NCI-H1092 (cell line): ENCODE data around the gene FAM200B.

Experiments
- DNase-seq: peaks from one replicate; lab custom pipeline; 2025; lab: John Stamatoyannopoulos, UW

The FAM200B gene

DNA sequence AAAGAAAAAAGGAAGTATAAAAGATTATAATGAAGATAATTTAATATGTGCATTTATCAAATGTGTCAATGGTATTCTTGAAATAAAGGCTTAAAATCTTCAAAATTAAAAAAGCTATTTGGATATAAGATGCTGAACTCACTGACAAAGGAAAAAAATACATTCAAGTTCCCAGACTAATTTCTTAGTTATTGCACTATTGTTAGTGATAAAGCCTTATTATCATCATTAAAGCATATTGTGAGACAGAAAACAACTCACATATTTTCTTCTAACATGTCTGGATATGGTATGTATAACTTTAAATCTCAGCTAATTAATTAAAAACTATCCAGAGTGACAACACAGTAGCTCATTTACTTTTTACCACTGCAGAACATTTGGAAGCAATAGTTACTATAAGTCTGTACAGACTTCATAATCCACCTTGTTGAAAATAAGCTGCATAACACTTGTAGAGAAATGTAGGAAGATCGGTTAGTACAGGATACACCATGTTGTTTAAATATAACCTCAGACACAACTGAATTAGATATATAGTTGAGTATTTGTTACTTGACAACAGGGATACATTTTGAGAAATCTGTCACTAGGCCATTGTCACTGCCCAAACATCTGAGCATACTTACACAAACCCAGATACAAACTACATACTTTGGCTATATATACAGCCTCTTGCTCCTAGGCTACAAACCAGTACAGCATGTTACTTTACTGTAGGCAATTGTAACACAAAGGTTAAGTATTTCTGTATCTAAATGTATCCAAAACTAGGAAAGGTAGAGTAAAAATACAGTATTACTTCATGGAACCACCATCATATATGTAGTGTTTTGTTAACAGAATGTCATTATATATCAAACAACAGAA is 12.8 kb upstream of the FAM200B start:
- no peak for DNase-seq

DNA sequence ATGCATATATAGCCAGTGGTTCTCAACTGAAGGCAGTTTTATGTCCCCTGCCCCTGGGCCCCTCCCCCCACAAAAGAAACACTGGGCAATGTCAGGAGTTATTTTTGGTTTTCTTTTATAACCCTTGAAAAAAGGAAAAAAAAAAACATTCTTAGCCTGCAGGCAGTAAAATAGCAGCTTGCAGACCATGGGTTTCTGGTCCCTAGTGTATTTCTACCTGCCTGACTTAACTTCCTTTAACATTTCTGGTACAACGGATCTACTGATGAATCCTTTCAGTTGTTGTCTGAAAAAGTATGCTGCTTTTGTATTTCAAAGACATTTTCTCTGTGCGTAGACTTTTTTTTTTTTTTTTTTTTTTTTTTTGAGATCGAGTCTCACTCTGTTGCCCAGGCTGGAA is 11.1 kb upstream of the FAM200B start:
- no peak for DNase-seq

DNA sequence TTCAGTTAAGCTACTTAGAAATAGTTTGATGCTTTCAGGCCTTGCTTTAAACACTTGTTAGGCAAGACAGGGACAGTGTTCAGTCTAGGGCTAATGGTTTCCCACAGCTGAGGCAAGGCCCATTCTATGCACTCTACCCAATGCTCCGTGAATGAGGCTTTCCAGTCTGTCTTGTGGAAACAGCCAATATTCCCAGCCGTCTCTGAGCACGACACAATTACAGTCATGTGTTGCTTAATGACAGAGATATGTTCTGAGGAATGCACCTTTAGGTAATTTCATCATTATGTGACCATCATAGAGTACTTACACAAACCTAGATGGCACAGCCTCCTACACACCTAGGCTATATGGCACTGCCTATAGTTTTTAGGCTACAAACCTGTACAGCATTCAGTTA is 9.5 kb upstream of the FAM200B start:
- no peak for DNase-seq

DNA sequence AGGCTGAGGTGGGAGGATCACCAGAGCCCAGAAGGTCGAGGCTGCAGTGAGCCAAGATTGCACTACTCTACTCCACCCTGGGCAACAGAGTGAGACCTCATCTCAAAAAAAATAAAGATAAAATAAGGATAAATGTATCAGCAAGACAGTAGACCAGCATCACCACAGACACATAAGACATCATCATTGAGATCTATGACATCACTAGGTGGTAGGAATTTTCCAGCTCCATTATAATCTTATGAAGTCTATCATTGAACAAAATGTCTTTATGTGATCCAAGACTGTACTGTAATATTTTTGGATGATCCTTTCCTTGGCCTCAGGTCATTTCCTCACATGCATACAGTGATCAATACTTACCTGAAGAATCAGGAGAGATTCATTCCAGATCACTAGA is 8.3 kb upstream of the FAM200B start:
- DNase-seq, result no peak

DNA sequence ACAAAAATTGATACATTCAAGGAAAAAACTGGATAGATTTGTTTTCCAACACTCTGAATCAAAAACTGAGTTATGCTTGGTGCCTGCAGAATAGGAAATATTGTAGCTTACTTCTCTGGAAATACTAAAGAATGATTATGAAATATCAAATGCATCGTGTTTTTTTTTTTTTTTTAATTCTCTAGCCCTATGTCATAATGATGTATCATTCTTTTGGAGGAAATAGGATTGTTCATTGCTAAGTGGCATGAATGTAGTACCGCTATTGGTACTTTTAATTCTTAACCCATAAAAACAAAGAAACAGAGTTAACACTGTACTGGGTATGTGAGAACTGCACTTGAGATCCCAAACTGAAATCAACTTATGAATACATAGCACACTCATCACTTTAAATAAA is 7.6 kb upstream of the FAM200B start:
- DNase-seq, result no peak

DNA sequence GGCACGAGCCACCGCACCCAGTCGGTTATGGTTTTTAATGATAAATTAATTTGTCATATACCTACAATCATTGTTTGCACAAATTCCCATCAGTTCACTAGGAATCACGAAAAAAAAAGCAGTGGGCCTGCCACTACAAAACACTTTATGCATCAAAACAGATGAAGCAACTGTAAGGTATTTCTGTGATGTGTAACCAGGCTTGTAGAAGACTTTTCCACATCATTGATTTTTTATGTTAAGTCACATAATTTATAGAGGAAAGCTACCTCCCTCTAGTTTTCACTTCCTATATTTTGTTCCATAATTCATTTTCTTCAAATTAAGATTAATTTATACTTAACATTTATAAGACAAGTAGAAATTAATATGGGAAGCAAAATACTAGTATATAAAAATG is 6.7 kb upstream of the FAM200B start:
- DNase-seq, result no peak

DNA sequence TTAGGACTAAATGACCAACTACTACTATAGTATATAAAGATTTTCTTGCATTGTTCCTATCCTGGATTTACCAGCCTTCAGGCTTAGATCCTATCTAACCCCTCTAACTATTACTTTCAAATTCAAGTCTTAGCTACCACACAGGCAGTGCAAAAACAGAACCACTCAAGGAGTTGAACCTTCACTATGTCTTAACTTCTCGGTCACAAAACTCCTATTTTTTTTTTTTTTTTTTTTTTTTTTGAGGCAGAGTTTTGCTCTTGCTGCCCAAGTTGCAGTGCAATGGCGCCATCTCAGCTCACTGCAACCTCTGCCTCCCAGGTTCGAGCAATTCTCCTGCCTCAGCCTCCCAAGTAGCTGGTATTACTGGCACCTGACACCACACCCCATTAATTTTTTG is 6.3 kb upstream of the FAM200B start:
- no peak for DNase-seq

DNA sequence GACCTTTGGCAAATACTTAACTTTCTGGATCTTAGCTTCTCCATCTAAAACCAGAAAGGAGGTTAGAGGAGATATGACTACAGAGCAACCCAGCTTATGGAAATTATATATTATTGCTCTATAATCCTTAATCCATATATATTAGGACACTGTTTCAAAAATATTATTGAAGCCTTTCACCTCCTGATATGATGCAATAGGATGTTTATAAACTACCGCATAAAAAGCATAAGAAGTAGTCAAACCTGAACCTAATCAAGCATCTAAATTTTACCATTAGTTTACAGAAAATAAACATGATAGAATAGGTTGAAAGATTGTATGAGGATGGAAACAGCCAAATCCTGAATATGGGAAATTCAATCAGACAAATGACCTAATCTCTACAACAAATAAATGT is 5.6 kb upstream of the FAM200B start:
- DNase-seq, result no peak

DNA sequence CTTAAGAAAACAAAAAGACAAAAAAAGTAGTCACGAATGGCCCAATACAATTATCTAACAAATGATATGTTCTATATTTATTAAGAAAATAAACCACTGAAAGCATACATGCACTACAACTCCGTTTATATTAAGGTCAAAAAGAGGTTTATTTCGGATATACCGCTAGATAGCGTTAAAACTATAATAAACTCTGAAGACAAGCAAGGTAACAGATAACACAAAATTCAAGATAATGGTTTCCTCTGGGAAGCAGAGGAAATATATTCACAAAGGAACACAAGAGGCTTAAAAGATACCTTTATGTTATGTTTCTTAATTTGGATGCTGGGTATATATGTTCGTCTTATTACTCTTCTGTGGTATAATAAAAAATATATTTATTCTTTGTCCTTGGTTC is 4.7 kb upstream of the FAM200B start:
- DNase-seq, result no peak

DNA sequence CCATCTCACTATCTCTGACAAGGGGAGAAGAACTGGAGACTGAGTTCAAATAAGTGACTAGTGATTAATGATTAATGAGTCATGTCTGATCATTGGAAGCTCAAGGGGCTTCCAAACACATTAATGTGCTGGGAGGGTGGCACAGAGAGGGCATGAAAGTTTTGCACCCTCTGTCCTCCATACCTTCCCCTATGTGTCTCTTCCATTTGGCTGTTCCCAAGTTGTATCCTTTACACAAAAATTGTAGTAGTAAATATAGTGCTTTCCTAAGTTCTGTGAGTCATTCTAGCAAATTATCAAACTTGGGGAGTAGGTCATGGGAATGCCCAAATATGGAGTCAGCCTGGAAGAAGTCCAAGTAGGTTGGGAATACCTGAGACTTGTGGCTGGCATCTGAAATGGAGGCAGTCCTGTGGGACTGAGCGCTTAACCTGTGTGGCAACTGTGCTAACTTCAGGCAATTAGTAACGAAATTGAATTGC is 4.1 kb upstream of the FAM200B start:
- no peak for DNase-seq

DNA sequence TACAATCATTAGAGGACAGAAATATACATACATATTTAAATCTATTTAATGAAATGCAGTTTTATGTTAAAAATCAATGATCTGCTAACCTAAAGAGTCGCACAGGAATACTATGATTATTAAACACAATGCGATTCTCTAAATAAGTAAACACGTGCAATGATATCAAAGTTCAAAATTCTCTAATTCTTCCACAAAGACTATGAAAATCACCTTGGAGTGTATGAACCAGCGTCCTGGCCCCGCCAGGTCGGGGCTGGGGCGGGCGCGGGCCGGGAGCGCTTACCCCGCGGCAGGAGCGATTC is 608 bp upstream of the FAM200B start:
- no peak for DNase-seq

DNA sequence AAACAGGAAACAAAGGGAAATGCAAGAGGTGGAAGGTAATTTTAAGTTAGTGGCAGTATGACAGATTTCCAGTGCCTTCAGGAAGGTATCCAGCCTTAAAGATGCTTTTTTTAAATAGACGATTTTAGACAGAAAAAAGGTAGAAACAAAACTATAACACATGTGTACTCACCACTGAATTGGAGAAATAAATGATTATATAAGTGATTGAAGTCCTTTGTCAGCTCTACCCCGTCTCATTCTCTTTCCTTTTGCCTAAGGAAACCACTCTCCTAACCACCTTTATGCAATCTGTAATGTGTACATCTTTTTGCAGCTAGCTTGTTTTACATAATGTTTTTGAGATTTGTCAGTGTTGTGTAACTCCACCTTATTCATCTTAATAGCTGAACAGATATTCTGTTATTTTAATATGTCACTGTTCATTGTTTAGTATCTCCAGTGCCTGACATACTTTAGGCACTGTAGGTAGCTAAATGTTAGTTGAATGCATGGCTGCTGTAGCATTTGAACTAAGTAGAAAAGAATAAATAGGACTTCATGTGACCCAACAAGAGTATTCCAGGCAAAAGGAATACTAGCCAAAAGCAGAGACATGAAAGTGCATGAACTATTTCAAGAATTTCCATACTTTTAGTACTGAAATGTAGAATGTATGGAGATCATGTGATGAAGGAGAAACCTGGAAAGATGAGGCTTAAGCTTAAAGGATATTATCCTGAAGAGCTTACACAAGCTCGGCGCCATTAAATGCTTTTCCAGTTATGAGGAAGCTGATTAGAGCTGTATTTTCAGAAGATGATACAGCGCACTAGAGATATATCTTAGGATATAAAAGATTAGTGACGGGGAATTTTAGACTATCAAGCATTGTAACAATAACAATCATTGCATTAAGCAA is 865 bp downstream of the FAM200B start:
- DNase-seq, result no peak

DNA sequence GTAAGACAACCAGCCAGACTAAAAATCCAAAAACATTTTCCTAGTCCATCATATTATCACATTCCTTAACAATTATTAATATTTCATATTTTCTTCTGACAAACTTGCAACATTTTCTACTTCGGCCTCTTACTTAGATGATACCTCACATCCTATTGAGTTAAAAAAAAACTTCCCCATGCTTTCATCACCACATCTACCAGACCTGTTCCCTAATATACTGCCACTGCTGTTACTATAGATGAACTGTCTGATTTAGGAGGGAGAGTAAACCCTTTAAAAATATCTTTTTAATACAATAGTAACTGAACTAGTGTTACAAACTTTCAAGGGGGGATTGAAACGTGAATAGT is 1.5 kb downstream of the FAM200B start:
- DNase-seq, result no peak

DNA sequence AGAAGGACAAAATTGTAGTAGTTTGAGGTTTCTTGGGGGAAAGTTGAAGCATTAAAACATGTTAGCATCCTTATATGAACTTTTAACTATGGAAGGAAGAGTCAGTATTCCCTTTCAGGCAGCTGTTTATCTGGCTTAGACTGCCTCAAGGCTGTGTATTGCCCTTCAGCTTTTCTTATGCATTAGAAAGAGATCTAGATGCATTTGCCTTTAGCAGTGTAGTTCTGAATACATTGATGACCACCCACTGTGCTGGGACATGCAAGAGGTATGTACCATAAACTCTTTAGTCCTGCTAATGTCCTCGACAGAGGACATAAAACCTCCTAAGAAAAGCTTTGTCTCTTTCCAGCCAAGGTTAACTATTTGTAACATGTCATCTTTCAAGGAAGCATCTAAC is 2.9 kb downstream of the FAM200B start:
- DNase-seq, result no peak

DNA sequence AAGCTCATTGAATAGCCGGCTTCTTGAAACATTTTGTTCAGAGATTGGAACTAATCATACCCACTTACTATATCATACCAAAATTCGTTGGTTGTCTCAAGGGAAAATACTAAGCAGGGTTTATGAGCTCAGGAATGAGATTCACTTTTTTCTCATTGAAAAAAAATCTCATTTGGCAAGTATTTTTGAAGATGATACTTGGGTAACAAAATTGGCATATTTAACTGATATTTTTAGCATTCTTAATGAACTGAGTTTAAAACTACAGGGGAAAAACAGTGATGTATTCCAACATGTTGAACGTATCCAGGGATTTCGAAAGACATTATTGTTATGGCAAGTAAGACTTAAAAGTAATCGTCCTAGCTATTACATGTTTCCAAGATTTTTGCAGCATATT is 6.4 kb downstream of the FAM200B start:
- DNase-seq, result no peak

DNA sequence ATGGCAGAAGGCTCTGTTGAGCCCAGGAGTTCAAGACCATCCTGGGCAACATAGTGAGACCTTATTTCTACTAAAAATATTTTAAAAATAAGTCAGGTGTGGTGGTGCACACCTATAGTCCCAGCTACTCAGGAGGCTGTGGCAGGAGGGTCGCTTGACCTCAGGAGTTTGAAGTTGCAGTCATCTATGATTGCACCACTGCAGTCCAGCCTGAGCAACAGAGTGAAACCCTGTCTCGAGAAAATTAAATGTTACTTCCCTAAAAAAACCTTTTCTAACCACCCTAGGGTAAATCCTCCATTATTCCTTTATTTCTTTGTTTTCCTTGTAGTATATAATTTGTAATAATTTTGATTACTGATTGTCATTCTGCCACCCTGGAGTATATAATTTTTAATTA is 7.9 kb downstream of the FAM200B start:
- no peak for DNase-seq

DNA sequence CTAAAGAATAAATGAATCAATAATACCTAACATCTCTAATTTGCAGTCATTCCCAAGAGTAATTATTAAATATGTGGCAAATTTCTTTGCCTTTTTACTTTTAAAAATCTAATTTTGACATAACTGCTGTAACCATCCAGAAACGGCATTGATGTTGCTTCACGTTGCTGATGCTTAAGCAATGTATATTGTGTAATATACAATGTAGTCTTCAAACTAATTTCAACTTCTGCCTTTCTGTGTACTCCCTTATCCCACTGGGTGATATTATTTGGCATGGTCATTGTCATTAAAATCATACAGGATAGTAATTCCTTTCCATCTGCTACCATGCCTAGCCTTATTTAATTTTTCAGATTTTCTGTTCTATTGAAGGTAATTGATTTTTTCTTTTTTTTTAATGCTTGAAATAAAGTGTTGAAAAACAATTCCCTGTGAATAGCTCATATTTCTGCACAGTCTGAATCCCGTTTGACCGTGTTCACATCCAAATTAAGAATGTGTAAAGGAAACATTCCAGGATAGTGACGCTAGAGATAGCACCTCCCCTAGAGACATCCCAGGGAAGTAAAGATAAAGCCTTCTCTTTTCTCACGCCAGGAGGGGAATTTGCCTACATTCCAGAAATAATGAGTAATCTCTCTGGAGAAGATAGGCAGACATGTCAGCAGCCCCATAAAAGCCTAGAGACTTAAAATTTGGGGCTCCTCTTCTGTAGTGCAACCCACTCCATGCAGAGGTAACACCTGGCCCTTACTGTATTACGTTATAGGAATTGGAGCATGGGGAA is 8.6 kb downstream of the FAM200B start:
- no peak for DNase-seq

DNA sequence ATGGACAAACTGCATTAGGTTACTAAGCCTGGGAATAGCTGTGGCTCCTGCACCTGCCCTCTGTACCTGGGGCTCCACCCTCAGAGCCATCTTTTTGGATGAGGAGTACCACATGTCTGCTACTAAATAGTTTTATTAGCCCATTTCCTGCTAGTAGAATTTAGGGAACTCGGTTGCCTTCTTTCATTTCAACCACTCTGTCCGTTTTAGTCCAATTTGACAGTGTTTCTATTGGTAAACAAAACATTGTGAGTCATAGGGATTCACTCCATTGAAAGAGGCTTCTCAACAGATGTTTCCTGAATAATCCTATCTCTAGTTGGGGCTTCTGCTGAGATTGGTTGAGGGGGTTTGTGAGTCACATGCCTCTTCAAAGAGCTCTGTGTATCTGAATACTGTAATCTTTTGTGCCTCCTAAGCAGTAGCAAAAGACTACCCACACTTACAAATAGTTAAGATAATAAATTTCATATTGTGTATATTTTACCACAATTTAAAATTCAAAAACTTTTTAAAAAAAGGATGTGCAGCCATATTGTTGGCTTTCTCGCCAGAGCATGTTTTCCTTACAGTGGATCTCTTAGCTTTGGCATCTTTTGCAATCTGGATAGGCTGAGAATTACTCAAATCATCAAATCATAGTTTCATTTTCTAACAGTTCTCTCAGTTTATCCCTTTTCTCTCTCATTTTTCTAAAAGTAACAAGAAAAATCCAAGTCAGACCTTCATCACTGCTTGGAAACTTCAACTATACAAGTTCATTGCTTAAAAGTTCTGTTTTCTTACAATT is 9.9 kb downstream of the FAM200B start:
- DNase-seq, result no peak

DNA sequence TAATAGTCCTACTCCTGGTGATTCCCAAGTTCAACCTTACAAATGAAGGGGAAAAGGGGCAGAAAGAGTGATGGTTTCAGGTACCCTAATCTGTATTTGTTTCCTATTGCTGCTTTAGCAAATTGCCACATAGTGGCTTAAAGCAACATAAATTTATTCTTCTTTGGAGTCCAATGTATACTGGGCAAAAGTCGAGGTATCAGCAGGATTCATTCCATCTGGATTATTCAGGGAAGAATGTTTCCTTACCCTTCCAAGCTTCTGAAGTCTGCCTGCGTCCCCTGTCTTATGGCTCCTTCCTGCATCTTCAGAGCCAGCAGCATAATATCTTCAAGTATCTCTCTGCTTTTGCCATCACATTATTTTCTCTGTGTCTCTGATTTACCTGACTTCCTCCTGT is 11.0 kb downstream of the FAM200B start:
- DNase-seq, result no peak

DNA sequence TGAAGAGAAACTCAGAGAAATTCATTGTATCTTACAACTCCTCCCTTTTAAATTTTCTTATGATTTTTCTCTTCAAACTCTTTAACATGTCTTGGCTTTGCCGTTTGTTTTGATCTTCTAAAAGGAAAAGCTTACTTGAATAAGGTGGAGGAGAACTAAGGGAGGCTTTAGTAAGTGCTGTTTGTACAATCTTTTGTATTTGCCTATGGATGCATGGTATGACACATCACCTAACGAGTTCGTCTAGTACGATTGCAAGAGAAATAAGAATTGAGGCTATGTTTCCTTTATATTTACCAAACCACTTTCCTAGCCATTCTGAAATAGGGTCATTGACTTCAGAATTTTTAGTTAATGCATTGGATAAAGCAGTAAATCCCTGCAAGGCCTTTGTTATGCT is 12.8 kb downstream of the FAM200B start:
- DNase-seq, result no peak

DNA sequence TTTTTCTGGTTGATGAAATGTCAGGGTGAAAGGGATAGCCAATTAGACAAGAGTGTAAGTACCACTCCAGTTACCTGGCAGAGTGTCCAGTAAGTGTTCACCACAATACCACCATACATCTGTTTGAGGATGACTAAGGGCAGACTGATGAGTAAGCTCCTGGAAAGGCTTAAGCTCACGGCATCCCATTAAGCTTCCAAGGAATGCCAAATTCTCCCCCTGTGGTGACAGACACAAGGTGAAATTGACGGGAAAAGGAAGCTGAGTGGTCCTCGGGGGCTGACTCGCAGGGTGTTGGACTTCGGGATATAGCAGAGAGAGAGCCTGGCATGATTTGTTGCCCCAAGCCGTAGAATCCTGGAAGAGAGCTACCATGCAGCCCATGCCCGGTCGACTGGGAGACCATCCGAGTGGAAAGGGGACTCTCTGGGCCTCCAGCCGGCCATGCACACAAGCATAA is 13.6 kb downstream of the FAM200B start:
- no peak for DNase-seq

DNA sequence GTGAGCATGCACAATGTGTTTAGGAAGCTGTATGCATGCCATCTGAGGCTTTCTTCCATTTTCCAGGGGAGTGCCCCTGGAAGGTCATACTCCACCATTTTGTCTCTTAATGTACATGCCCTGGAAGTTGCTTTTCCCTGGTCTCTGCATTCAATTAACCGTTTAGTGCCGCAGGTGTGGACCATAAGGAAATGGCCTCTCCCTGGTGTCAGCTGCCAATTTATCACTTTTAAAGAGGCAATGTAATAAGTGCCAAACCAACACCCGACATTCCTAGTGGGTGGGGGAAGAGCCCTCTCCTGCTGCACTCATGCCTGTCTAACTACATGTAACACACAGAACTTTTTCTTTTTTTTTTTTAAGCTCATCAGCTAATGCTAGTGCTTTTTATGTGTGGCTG is 14.1 kb downstream of the FAM200B start:
- no peak for DNase-seq
